Measurements from ENCODE around the gene DRC1.

The DRC1 gene

GRCh38 chr2:26414311-26414710 lies 12.6 kb downstream of the DRC1 start:
- FAIRE-seq (no peak), DNase-seq (ENCODE audit: insufficient read length, low spot score) (no peak)
- no peak for TF ChIP-seq CTCF (IDR thresholded peaks at IDR 0.05; ENCODE audit: insufficient read depth, missing control alignments)

- no peak for TF ChIP-seq CTCF (IDR thresholded peaks at IDR 0.05; ENCODE audit: insufficient read depth, missing control alignments)
- DNase-seq (ENCODE audit: insufficient read length, low spot score) (no peak), FAIRE-seq (no peak)
These were observed 20.2 kb downstream of the DRC1 start for GRCh38 chr2:26421961-26422360.

- TF ChIP-seq CTCF (IDR thresholded peaks at IDR 0.05; ENCODE audit: insufficient read depth, missing control alignments), result no peak
- no peak for DNase-seq (ENCODE audit: insufficient read length, low spot score)
- no peak for FAIRE-seq
These were observed 21.4 kb downstream of the DRC1 start for GRCh38 chr2:26422947-26423629.

- TF ChIP-seq CTCF (IDR thresholded peaks at IDR 0.05; ENCODE audit: insufficient read depth, missing control alignments), result no peak
- DNase-seq (ENCODE audit: insufficient read length, low spot score), result no peak
- FAIRE-seq, result no peak
These were observed 22.0 kb downstream of the DRC1 start for GRCh38 chr2:26423750-26424149.

GRCh38 chr2:26424221-26424620 lies 22.5 kb downstream of the DRC1 start:
- FAIRE-seq (no peak), DNase-seq (ENCODE audit: insufficient read length, low spot score) (no peak)
- no peak for TF ChIP-seq CTCF (IDR thresholded peaks at IDR 0.05; ENCODE audit: insufficient read depth, missing control alignments)

- no peak for FAIRE-seq
- no peak for TF ChIP-seq CTCF (IDR thresholded peaks at IDR 0.05; ENCODE audit: insufficient read depth, missing control alignments)
- DNase-seq (ENCODE audit: insufficient read length, low spot score), result no peak
These were observed 27.1 kb downstream of the DRC1 start for GRCh38 chr2:26428846-26429245.

- DNase-seq (ENCODE audit: insufficient read length, low spot score), result no peak
- no peak for FAIRE-seq
- no peak for TF ChIP-seq CTCF (IDR thresholded peaks at IDR 0.05; ENCODE audit: insufficient read depth, missing control alignments)
These were observed 28.3 kb downstream of the DRC1 start for GRCh38 chr2:26429779-26430578.

All from D721Med (cell line).